OCI-LY3 (cell line): ENCODE results near the gene RPS6KB1.
"Not testable (repeated sequence)": the region's sequence is repeated elsewhere in the genome, so short reads cannot be mapped to it uniquely, and the experiment has no call there.

Source experiments
- H2AFZ ChIP-seq: fragments of 200-600, 300-600 bp; shearing (Covaris generic); 2 replicates; pipeline ENCODE4 v1.6.0; 2014; ENCODE audit warnings: antibody characterized with exemption, low read depth, low read length
- H3K27ac ChIP-seq: fragments of 200-600, 300-600 bp; sonication (generic); 2 replicates; pipeline ENCODE4 v1.5.1; 2014; ENCODE audit warnings: mild to moderate bottlenecking, low read length, moderate library complexity, mixed read lengths
- H3K27me3 ChIP-seq: fragments of 200-600, 300-600 bp; sonication (generic); 2 replicates; pipeline ENCODE4 v1.6.1; 2014; ENCODE audit warnings: low read depth, low read length, mixed read lengths
- H3K36me3 ChIP-seq: fragments of 200-600, 300-600 bp; sonication (generic); replicated peaks from 2 replicates; pipeline ENCODE3; 2014; ENCODE audit warnings: low read depth, low read length, mixed read lengths
- H3K4me1 ChIP-seq: fragments of 300-600, 200-600 bp; sonication (generic); 2 replicates; pipeline ENCODE4 v1.6.1; 2014; ENCODE audit warnings: low read length, mixed read lengths
- H3K4me2 ChIP-seq: fragments of 200-600, 300-600 bp; sonication (generic); 2 replicates; pipeline ENCODE4 v1.6.1; 2014; ENCODE audit warnings: low read length, mixed read lengths
- H3K4me3 ChIP-seq: fragments of 300-600, 200-600 bp; sonication (generic); 2 replicates; pipeline ENCODE4 v1.5.1; 2014; ENCODE audit warnings: antibody characterized with exemption, mild to moderate bottlenecking, low read length, moderate library complexity
- H3K79me2 ChIP-seq: fragments of 300-600, 200-600 bp; shearing (Covaris generic); 2 replicates; pipeline ENCODE4 v1.6.1; 2014; ENCODE audit warnings: mild to moderate bottlenecking, low read length, mixed read lengths
- H3K9ac ChIP-seq: fragments of 300-600, 200-600 bp; shearing (Covaris generic); 2 replicates; pipeline ENCODE4 v1.6.0; 2014; ENCODE audit warnings: mild to moderate bottlenecking, low read length, moderate library complexity
- H3K9me3 ChIP-seq: fragments of 200-600, 300-600 bp; shearing (Covaris generic); 2 replicates; pipeline ENCODE4 v1.6.1; 2014; ENCODE audit warnings: low read length, mixed read lengths; ENCODE audit not compliant: insufficient read depth
- H4K20me1 ChIP-seq: fragments of 200-600, 300-600 bp; sonication (generic); 2 replicates; pipeline ENCODE4 v1.6.1; 2016; ENCODE audit warnings: low read length, mixed read lengths; ENCODE audit not compliant: insufficient read depth
- CTCF ChIP-seq: fragments of 200-600, 300-600 bp; sonication (generic); IDR thresholded peaks from 2 replicates; pipeline ENCODE4 v1.5.1; 2014; ENCODE audit warnings: antibody characterized with exemption, low read length, low read depth
- EZH2phosphoT487 ChIP-seq: fragments of 200-600 bp; shearing (Covaris generic); IDR thresholded peaks from 2 replicates; pipeline ENCODE4 v1.6.1; 2018; ENCODE audit warnings: antibody characterized with exemption, mixed run types, low read depth

Gene RPS6KB1

GRCh38 chr17:59863616-59864015 lies 29.3 kb upstream of the RPS6KB1 start:
- Histone ChIP-seq H3K36me3 (no peaks in the 10 kb centered on the region), H3K79me2 (no peaks in the 10 kb centered on the region), H3K27me3 (no peaks in the 10 kb centered on the region), H3K9ac (no peak overlapping the region), H3K27ac (no peak overlapping the region), H3K4me3 (no peak overlapping the region), H2AFZ (no peak overlapping the region), H3K4me1 (no peaks in the 10 kb centered on the region), H3K9me3 (no peaks in the 10 kb centered on the region), H4K20me1 (no peaks in the 10 kb centered on the region), H3K4me2 (no peak overlapping the region)
- TF ChIP-seq CTCF (no peak), EZH2phosphoT487 (no peak)

DNA sequence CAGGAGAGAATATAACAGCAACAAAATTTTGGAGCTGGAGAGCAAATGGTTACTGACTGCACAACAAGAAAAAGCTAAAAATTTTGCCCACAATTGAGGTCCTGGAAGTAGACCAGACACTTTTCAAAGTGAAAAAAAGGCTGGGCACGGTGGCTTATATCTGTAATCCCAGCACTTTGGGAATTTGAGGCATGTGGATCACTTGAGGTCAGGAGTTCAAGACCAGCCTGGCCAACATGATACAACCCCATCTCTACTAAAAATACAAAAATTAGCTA lies 23.0 kb upstream of the RPS6KB1 start:
- H3K4me2 ChIP-seq, result no peak overlapping the region
- no peaks in the 10 kb centered on the region for H3K9me3 ChIP-seq
- no peaks in the 10 kb centered on the region for H3K4me1 ChIP-seq
- H3K79me2 ChIP-seq, result no peaks in the 10 kb centered on the region
- H3K27me3 ChIP-seq, result no peaks in the 10 kb centered on the region
- no peak overlapping the region for H3K27ac ChIP-seq
- TF ChIP-seq CTCF (no peak), EZH2phosphoT487 (no peak)
- H3K36me3 ChIP-seq, result no peaks in the 10 kb centered on the region
- no peaks in the 10 kb centered on the region for H4K20me1 ChIP-seq
- no peak overlapping the region for H3K9ac ChIP-seq
- no peak overlapping the region for H2AFZ ChIP-seq
- no peak overlapping the region for H3K4me3 ChIP-seq

DNA sequence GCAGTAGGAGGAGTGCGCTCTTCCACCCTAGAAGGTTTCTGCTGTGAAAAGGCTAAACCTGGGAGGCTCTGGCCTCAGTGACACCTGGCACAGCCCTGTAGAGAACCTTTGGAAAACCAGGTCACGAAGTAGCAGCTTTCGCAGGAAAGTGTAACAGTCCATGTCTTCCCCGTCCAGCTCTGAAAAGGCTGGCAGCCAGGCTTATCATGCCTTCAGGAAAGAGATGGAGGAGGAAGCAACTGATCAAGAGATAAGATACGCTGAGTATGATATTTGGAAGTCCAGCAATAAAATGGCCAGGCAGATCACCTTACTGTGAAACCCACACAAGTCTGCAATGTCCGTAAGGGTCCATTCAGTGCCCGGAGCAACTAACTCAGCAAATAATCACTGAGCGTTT lies 22.4 kb upstream of the RPS6KB1 start:
- Histone ChIP-seq H3K36me3 (no peaks in the 10 kb centered on the region), H3K27me3 (no peaks in the 10 kb centered on the region), H3K9me3 (no peaks in the 10 kb centered on the region), H3K79me2 (no peaks in the 10 kb centered on the region), H3K4me3 (no peak overlapping the region), H2AFZ (no peak overlapping the region), H3K9ac (no peak overlapping the region), H3K4me1 (no peaks in the 10 kb centered on the region), H4K20me1 (no peaks in the 10 kb centered on the region), H3K27ac (no peak overlapping the region), H3K4me2 (no peak overlapping the region)
- no peak for TF ChIP-seq CTCF
- TF ChIP-seq EZH2phosphoT487, result no peak

DNA sequence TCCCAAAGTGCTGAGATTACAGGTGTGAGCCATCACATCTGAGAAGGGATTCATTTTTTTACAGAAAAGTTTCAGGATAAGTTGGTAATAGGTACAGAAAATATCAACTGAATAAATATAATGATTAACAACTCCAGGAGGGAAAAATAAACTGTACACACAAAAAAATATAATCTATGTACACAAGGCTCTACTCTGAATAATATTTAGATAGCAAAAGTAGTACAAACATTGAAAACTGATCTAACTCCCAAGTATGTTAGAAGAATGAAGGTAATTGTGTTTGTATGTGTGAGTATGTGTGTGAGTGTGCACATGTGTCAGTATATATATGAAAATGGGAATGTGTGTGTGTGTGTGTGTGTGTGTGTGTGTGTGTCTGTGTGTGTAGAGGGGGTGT lies 20.6 kb upstream of the RPS6KB1 start:
- Histone ChIP-seq H3K4me2 (no peak overlapping the region), H3K9ac (no peak overlapping the region), H3K4me1 (no peaks in the 10 kb centered on the region), H3K36me3 (no peaks in the 10 kb centered on the region), H4K20me1 (no peaks in the 10 kb centered on the region), H3K27me3 (no peaks in the 10 kb centered on the region), H3K9me3 (no peaks in the 10 kb centered on the region), H3K79me2 (no peaks in the 10 kb centered on the region), H3K4me3 (no peak overlapping the region), H2AFZ (no peak overlapping the region), H3K27ac (no peak overlapping the region)
- TF ChIP-seq CTCF, result no peak
- TF ChIP-seq EZH2phosphoT487, result no peak

DNA sequence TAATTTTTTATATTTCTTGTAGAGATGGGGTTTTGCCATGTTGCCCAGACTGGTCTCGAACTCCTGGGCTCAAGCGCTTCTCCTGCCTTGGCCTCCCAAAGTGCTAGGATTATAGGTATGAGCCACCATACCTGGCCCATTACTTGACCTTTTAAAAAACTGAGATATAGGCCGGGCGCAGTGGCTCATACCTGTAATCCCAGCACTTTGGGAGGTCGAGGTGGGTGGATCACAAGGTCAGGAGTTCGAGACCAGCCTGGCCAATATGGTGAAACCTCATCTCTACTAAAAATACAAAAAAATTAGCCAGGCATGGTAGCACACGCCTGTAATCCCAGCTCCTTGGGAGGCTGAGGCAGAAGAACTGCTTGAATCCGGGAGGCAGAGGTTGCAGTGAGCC lies 19.5 kb upstream of the RPS6KB1 start:
- H3K4me2 ChIP-seq, H3K27ac ChIP-seq, H4K20me1 ChIP-seq, H3K4me3 ChIP-seq, H2AFZ ChIP-seq, H3K9ac ChIP-seq, H3K79me2 ChIP-seq, H3K27me3 ChIP-seq, H3K9me3 ChIP-seq, H3K36me3 ChIP-seq, H3K4me1 ChIP-seq: not testable (repeated sequence)
